Measurements from ENCODE around the gene SASS6. TPM values are rescaled to one million over a fixed set of nuclear protein-coding genes. Genes with fewer than 3 reads are reported as not detected.

The SASS6 gene
- total RNA-seq, 1 donor from 2014 or later = 7.0 TPM

- intact Hi-C loops (cut with DNase I) = no loop called here
- H3K27me3 ChIP-seq = no peaks in the 10 kb centered on the region
- DNase-seq (ENCODE audit: low spot score in 2 of 2) = no peak
- TF ChIP-seq CTCF (IDR thresholded peaks at IDR 0.05) = no peak
- H3K4me1 ChIP-seq = no peaks in the 10 kb centered on the region
- peaks cover 45 to 62% of the 10 kb centered on the region in 2 donors for H3K36me3 ChIP-seq
- H3K4me3 ChIP-seq = no peak overlapping the region
- no peak overlapping the region for H3K27ac ChIP-seq
- no peaks in the 10 kb centered on the region for H3K9me3 ChIP-seq
Observed at GRCh38 chr1:100146958-100147357, 14.2 kb upstream of the SASS6 start.

- Histone ChIP-seq H3K4me1 (no peaks in the 10 kb centered on the region), H3K27ac (no peak overlapping the region), H3K4me3 (no peak overlapping the region), H3K9me3 (no peaks in the 10 kb centered on the region), H3K36me3 (peaks cover 56 to 80% of the 10 kb centered on the region in 2 donors), H3K27me3 (no peaks in the 10 kb centered on the region)
- DNase-seq (ENCODE audit: low spot score in 2 of 2) = no peak
- intact Hi-C loops (cut with DNase I) = no loop called here
- no peak for TF ChIP-seq CTCF (IDR thresholded peaks at IDR 0.05)
Observed at GRCh38 chr1:100145116-100145515, 12.4 kb upstream of the SASS6 start.

GRCh38 chr1:100142343-100142742 lies 9.6 kb upstream of the SASS6 start:
- H3K9me3 ChIP-seq = no peaks in the 10 kb centered on the region
- no peaks in the 10 kb centered on the region for H3K27me3 ChIP-seq
- peaks cover 74 to 94% of the 10 kb centered on the region in 2 donors for H3K36me3 ChIP-seq
- no peak for TF ChIP-seq CTCF (IDR thresholded peaks at IDR 0.05)
- no peak for DNase-seq (ENCODE audit: low spot score in 2 of 2)
- H3K4me3 ChIP-seq = no peak overlapping the region
- no peak overlapping the region for H3K27ac ChIP-seq
- no peaks in the 10 kb centered on the region for H3K4me1 ChIP-seq
- intact Hi-C loops (cut with DNase I) = no loop called here

GRCh38 chr1:100141192-100141591 lies 8.5 kb upstream of the SASS6 start:
- H3K36me3 ChIP-seq = peaks cover 75 to 93% of the 10 kb centered on the region in 2 donors

GRCh38 chr1:100137602-100138001 lies 4.9 kb upstream of the SASS6 start:
- H3K27me3 ChIP-seq = no peaks in the 10 kb centered on the region
- H3K9me3 ChIP-seq = no peaks in the 10 kb centered on the region
- H3K27ac ChIP-seq = no peak overlapping the region
- H3K4me1 ChIP-seq = peaks cover 0 to 12% of the 10 kb centered on the region in 2 donors
- TF ChIP-seq CTCF (IDR thresholded peaks at IDR 0.05) = no peak
- H3K36me3 ChIP-seq = peaks cover 43 to 60% of the 10 kb centered on the region in 2 donors
- H3K4me3 ChIP-seq = no peak overlapping the region
- intact Hi-C loops (cut with DNase I) = loop anchor here (2.0 kb wide), 1 partner anchor 19 kb away; no protein-coding TSS in a partner anchor
- no peak for DNase-seq (ENCODE audit: low spot score in 2 of 2)

More at GRCh38 chr1:100141192-100141591, 8.5 kb upstream of the SASS6 start:
- no peaks in the 10 kb centered on the region for H3K27me3 ChIP-seq
- DNase-seq (ENCODE audit: low spot score in 2 of 2) = no peak
- H3K4me1 ChIP-seq = no peaks in the 10 kb centered on the region
- no peak overlapping the region for H3K4me3 ChIP-seq
- TF ChIP-seq CTCF (IDR thresholded peaks at IDR 0.05) = no peak
- no peak overlapping the region for H3K27ac ChIP-seq
- no peaks in the 10 kb centered on the region for H3K9me3 ChIP-seq
- intact Hi-C loops (cut with DNase I) = no loop called here

GRCh38 chr1:100134872-100135271 lies 2.1 kb upstream of the SASS6 start:
- Histone ChIP-seq H3K9me3 (no peaks in the 10 kb centered on the region), H3K27ac (no peak overlapping the region), H3K27me3 (no peaks in the 10 kb centered on the region), H3K4me1 (peaks cover 0 to 12% of the 10 kb centered on the region in 2 donors), H3K4me3 (no peak overlapping the region), H3K36me3 (peaks cover 23 to 33% of the 10 kb centered on the region in 2 donors)
- TF ChIP-seq CTCF (IDR thresholded peaks at IDR 0.05) = no peak
- DNase-seq (ENCODE audit: low spot score in 2 of 2) = no peak
- intact Hi-C loops (cut with DNase I) = loop anchor here (5.0 kb wide), 3 partner anchors 112 to 283 kb away; partner anchors contain the start of genes AGL, DBT and SLC35A3
